C4-2B (cell line): Measurements from ENCODE around the gene TSEN15.

ENCODE experiments used
- H3K27ac ChIP-seq: fragments of 450-650 bp; 2 replicates; pipeline ENCODE4 v1.5.1; 2017
- CTCF ChIP-seq: fragments of 450-650 bp; conservative IDR thresholded peaks from 2 replicates; pipeline ENCODE4 v1.5.1; 2017; ENCODE audit warnings: mild to moderate bottlenecking
- ZFX ChIP-seq: fragments of 450-650 bp; IDR thresholded peaks from 2 replicates; pipeline ENCODE4 v1.6.1; 2017

Gene TSEN15

DNA sequence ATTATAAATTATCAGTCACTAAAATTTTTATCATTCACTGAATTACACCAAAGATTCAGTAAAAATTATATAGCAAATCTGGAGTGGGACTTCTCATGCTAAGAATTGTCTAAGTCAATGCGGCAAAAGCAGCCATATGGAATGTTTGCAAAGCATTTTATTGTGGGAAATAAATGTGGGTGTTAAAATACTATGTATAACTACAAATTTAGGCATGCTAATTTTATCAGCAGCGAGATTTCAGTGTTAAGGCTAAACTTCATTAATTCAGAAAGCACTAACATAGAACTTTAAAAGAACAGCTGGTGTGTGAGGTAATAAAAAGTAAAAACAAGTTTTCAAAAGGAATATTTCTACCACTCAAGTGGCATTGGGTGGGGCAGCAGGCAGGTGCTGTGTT lies 35.4 kb upstream of the TSEN15 start:
- no peak overlapping the region for H3K27ac ChIP-seq
- no peak for TF ChIP-seq ZFX
- TF ChIP-seq CTCF: no peak

DNA sequence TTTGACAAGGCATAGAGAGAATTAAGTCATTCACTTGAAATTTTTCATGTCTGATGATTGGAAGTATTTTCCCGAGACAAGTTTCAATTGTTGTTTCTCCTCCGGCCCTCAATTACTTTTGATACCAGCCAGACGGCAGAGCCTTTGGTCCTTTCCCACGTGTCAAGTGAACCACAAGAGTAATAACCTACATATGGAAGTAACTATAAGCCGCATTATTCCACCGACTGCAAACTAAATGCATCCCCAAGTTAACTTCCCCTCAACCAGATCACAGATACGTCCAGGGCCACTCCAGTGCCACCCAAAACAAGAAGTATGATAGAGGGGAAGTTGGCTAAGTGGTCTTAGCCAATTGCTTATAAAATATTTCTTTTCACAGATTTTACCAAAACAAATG lies 34.2 kb upstream of the TSEN15 start:
- H3K27ac ChIP-seq: no peak overlapping the region
- no peak for TF ChIP-seq CTCF
- TF ChIP-seq ZFX: no peak

DNA sequence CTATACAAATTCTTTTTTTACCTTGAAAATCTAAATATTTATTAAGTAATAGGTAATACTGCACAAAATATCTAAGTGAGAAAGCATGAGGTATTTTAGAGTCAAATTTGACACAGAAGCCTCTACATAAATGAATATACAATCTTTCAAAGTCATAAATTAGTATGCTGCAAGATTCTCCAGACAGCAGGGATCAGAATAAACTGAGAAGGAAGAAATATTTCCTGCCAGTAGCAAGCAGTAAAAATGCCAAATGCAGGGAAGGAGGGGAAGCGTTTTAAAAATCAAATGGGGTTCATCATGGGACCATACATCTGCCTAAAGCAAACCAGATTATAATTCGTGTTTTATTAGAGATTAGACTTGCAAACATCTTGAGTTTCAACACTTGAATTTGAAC lies 32.9 kb upstream of the TSEN15 start:
- TF ChIP-seq ZFX: no peak
- TF ChIP-seq CTCF: no peak
- H3K27ac ChIP-seq: no peak overlapping the region

GRCh38 chr1:184019069-184019468 lies 32.5 kb upstream of the TSEN15 start:
- no peak for TF ChIP-seq CTCF
- no peak for TF ChIP-seq ZFX
- no peak overlapping the region for H3K27ac ChIP-seq

GRCh38 chr1:184019506-184019905 lies 32.0 kb upstream of the TSEN15 start:
- TF ChIP-seq ZFX (no peak), CTCF (no peak)
- no peak overlapping the region for H3K27ac ChIP-seq

DNA sequence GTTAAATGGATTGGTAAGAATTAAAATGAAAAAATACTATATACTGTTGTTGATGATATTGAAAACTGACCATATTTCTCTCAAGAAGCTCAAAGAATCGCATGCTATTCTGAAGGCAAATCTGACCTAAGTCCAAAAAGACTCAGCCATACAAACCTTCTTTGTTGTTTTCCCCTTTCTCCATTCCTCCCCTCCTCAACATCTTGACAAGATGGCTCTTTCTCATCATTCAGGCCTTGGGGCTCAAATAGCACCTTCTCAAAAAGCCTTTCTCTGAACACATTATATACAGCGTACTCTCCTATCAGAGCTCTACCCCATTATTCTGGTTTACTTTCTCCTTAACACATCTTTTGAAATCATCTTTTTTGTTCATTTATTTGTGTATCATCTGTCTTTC lies 31.2 kb upstream of the TSEN15 start:
- TF ChIP-seq ZFX (no peak), CTCF (no peak)
- no peak overlapping the region for H3K27ac ChIP-seq

- H3K27ac ChIP-seq: no peak overlapping the region
- TF ChIP-seq ZFX: no peak
- no peak for TF ChIP-seq CTCF
These were observed 30.7 kb upstream of the TSEN15 start for GRCh38 chr1:184020855-184021254.

GRCh38 chr1:184021728-184022127 lies 29.8 kb upstream of the TSEN15 start:
- H3K27ac ChIP-seq: no peak overlapping the region
- no peak for TF ChIP-seq CTCF
- no peak for TF ChIP-seq ZFX
